ENCODE measurements around the gene POLR3C. TPM values are rescaled to one million over a fixed set of nuclear protein-coding genes. Genes with fewer than 3 reads are reported as not detected.
"Not testable (repeated sequence)": the region's sequence is repeated elsewhere in the genome, so short reads cannot be mapped to it uniquely, and the experiment has no call there.

Gene POLR3C
- total RNA-seq = 30.6 TPM

GRCh38 chr1:145823565-145824498, at the start of gene POLR3C, which contains the start of gene RNF115:
Gene POLR3C, plus strand, starts transcription at chr1:145824200. Its CDS starts 1,577 bp downstream, at chr1:145825777.
Gene RNF115, minus strand, starts transcription at chr1:145824095. Its CDS starts 222 bp downstream, at chr1:145823873.
- DNase-seq (ENCODE audit: low spot score in 2 of 2) = peak; percentile 80 to 82
- no peak for FAIRE-seq

- DNase-seq (ENCODE audit: low spot score in 2 of 2) (no peak), FAIRE-seq (no peak)
These were observed 46.4 kb upstream of the POLR3C start for GRCh38 chr1:145777357-145778145.

- DNase-seq (ENCODE audit: low spot score in 2 of 2) (no peak), FAIRE-seq (no peak)
These were observed 45.9 kb upstream of the POLR3C start for GRCh38 chr1:145778146-145778540.

- DNase-seq (ENCODE audit: low spot score in 2 of 2) (no peak), FAIRE-seq (no peak)
These were observed 41.5 kb upstream of the POLR3C start for GRCh38 chr1:145782272-145783099.

- no peak for DNase-seq (ENCODE audit: low spot score in 2 of 2)
- no peak for FAIRE-seq
These were observed 39.6 kb upstream of the POLR3C start for GRCh38 chr1:145784409-145784808.

- DNase-seq (ENCODE audit: low spot score in 2 of 2) (no peak), FAIRE-seq (no peak)
These were observed 38.5 kb upstream of the POLR3C start for GRCh38 chr1:145785547-145785946.

GRCh38 chr1:145786271-145786670, 37.7 kb upstream of the POLR3C start:
- no peak for FAIRE-seq
- DNase-seq (ENCODE audit: low spot score in 2 of 2) = no peak

GRCh38 chr1:145788580-145788979, 35.4 kb upstream of the POLR3C start:
- FAIRE-seq = no peak

GRCh38 chr1:145791860-145792259, 32.1 kb upstream of the POLR3C start:
- DNase-seq (ENCODE audit: low spot score in 2 of 2); FAIRE-seq: not testable (repeated sequence)

More at GRCh38 chr1:145788580-145788979, 35.4 kb upstream of the POLR3C start:
- DNase-seq (ENCODE audit: low spot score in 2 of 2) = no peak

GRCh38 chr1:145792484-145792883, 31.5 kb upstream of the POLR3C start:
- DNase-seq (ENCODE audit: low spot score in 2 of 2) = no peak
- FAIRE-seq = no peak

- FAIRE-seq (no peak), DNase-seq (ENCODE audit: low spot score in 2 of 2) (no peak)
These were observed 28.6 kb upstream of the POLR3C start for GRCh38 chr1:145795257-145795881.

- DNase-seq (ENCODE audit: low spot score in 2 of 2) (no peak), FAIRE-seq (no peak)
These were observed 27.2 kb upstream of the POLR3C start for GRCh38 chr1:145796753-145797152.

- no peak for FAIRE-seq
These were observed 24.2 kb upstream of the POLR3C start for GRCh38 chr1:145799806-145800205.

GRCh38 chr1:145804235-145805045, 19.6 kb upstream of the POLR3C start:
- DNase-seq (ENCODE audit: low spot score in 2 of 2) (no peak), FAIRE-seq (no peak)

More at GRCh38 chr1:145799806-145800205, 24.2 kb upstream of the POLR3C start:
- no peak for DNase-seq (ENCODE audit: low spot score in 2 of 2)

- no peak for FAIRE-seq
These were observed 18.9 kb upstream of the POLR3C start for GRCh38 chr1:145805057-145805456.

GRCh38 chr1:145806408-145806807, 17.6 kb upstream of the POLR3C start:
- DNase-seq (ENCODE audit: low spot score in 2 of 2) (no peak), FAIRE-seq (no peak)

More at GRCh38 chr1:145805057-145805456, 18.9 kb upstream of the POLR3C start:
- DNase-seq (ENCODE audit: low spot score in 2 of 2) = no peak

GRCh38 chr1:145806844-145807243, 17.2 kb upstream of the POLR3C start:
- no peak for DNase-seq (ENCODE audit: low spot score in 2 of 2)
- no peak for FAIRE-seq

GRCh38 chr1:145812977-145813810, 10.8 kb upstream of the POLR3C start:
- not testable (repeated sequence) for FAIRE-seq

More at GRCh38 chr1:145812977-145813810, 10.8 kb upstream of the POLR3C start:
- DNase-seq (ENCODE audit: low spot score in 2 of 2) = not testable (repeated sequence)
